A549 treated with AZD9567 at 1 μM for 4 hours (cell line): Measurements from ENCODE around the gene BAIAP2L1. TPM values are rescaled to one million over a fixed set of nuclear protein-coding genes. Genes with fewer than 3 reads are reported as not detected.

Source experiments
- total RNA-seq: library from RNA; stranded (reverse); fragments of 200-300 nt; extraction: Qiagen RNA extraction; gene quantifications from 5 replicates; pipeline ENCODE4 v1.2.3, GENCODE V29; 2022; ENCODE audit not compliant: insufficient read depth

BAIAP2L1 gene, protein sequence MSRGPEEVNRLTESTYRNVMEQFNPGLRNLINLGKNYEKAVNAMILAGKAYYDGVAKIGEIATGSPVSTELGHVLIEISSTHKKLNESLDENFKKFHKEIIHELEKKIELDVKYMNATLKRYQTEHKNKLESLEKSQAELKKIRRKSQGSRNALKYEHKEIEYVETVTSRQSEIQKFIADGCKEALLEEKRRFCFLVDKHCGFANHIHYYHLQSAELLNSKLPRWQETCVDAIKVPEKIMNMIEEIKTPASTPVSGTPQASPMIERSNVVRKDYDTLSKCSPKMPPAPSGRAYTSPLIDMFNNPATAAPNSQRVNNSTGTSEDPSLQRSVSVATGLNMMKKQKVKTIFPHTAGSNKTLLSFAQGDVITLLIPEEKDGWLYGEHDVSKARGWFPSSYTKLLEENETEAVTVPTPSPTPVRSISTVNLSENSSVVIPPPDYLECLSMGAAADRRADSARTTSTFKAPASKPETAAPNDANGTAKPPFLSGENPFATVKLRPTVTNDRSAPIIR
- 39.4 to 49.3 TPM (median 40.9 TPM) in 5 replicates for total RNA-seq

DNA sequence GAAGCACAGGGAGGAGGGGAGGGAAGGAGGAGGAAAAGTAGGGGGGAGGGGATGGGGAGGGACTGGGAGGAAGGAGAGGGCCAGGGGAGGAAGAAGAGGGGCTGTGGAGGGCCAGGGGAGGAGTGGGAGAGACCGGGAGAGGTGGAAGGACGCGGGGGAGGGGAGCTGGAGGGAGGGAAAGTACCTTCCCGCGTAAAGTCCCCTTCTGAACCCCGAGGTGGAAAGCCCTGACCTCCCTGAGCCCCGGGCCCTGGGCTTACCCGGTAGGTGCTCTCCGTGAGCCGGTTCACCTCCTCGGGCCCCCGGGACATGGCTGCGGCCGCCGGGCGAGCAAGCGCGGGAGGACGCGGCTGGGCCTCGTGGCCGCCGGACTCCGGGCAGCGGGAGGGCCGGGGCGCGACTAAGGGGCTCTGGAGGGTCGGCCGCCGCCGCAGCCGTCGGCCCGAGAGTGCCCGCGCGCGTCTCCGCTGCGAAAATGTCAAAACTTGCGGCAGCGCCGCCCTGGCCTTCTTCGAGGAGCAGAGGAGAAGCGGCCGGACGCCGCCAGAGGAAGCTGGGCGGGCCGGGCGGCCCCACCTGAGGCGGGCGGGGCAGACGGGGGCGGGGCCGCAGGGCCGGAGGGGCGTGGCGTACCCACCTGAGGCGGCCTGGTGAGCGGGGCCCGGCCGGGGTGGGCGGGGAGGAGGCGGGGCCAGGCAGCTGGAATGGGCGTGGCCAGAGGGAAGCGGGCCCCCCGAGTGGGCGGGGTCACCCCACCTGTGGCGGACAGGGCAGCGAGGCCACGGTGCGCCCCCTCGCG is at the start of gene BAIAP2L1:
Gene BAIAP2L1, minus strand, starts transcription at position 549 of the 799 bp plus-strand sequence. Its CDS starts 238 bp downstream, at position 311.

DNA sequence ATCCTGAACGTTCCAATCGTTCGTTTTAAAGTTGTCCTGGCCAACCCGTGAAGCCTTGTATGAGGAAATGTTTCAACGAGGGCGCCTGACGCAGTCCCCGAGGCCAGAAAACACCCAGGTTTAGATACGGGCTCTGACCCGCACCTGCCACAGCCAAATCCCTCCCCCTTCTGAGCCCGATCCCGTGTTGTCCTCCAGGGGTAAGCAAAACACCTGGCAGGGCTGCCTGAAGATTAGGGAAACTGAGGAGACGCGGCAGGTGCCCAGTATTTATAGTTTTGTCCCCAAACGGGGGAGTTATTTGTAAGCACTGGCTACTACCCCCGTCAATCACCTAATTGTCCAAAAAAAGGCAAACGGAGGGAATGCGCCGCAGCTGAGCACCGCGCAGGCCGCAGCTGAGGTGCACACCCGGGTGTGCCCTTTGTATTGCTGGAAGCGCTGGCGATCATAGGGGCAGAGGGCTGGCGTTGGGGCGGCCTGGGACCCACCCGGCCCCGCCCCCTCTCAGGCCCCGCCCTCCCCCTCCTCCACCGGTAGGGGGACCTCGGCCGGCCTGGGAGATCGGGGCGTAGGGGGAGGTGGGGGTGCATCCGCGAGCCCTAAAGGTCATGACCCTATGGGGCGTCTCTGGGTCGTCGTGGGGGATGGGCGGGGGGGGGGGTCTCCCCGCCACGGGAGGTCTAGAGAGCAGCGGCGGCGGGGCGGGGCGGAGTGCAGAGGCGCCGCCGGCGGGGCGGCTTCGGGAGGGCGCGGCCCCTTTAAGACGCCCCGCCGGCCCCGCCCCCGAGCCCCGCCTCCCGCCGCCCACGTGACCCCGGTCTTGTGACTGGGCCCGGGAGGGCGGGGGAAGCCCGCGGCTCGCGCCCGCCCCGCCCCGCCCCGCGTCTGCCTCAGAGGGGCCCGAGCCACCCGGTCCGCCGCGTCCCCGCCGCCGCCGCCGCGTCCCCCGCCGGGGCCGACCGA is 119.8 kb downstream of the BAIAP2L1 start, which contains the start of gene BRI3:
Gene BRI3, plus strand, starts transcription at position 896 of the 966 bp plus-strand sequence. CDS start 110 bp downstream, outside the sequence.

DNA sequence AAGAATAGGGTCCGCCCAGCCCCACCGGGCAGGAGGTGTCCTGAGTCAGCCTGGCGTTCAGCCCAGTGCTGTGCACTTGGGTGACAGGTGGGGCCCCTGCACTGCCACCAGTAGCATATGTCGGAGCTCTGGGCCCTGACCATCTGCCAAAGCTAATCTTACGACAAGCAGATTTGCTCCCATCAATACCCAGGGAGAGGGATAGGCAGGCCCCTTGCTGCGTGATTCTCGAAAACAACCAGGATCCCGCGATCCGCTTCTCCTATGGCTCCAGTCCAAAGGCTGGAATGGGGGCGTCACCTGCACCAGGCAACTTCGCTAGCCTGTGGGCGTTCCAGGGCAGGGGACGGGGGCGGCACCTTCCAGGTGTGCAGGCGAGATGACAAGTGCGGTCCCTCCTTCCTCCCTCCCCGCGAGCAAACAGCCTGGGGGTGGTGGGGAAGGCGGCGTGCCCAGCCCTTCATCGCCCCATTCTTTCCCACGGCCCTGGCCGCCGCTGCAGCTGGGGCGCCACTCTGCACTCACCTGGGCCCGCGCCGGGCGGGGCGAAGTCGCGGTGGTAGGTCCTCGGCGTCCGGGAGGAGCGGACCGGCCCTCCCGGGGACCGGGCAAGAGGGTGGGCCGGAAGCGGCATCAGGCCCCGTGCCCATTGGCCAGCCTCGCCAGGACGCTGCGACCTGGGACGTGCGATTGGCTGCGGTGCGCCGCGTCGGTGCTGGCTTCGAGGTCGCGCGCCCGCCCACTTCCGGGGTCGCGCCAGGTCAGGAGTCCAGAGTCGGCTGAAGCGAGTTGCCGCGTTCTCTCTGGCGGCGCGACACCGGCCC is 149.1 kb downstream of the BAIAP2L1 start, which contains the start of gene TECPR1:
Gene TECPR1, minus strand, starts transcription at position 632 of the 824 bp plus-strand sequence. CDS start 6,086 bp downstream, outside the sequence.

Other genes with a start within 250 kb of the BAIAP2L1 start
- 0.39 to 0.59 TPM (median 0.45 TPM) in 4 of 5 replicates, not detected in the other for gene BHLHA15, start 189.7 kb downstream of the BAIAP2L1 start, total RNA-seq
- gene TECPR1, start 148.9 kb downstream of the BAIAP2L1 start, total RNA-seq: 8.2 to 11.6 TPM (median 9.2 TPM) in 5 replicates
- gene BRI3, start 119.4 kb downstream of the BAIAP2L1 start, total RNA-seq: 87.4 to 170 TPM (median 154 TPM) in 5 replicates
- gene NPTX2, start 216.2 kb upstream of the BAIAP2L1 start, total RNA-seq: 0.14 to 0.28 TPM (median 0.24 TPM) in 4 of 5 replicates, not detected in the other